ENCODE measurements around the gene ZSCAN22.
"Not testable (repeated sequence)": the region's sequence is repeated elsewhere in the genome, so short reads cannot be mapped to it uniquely, and the experiment has no call there.

GRCh38 chr19:58310685-58311084 lies 16.1 kb upstream of the ZSCAN22 start:
- not testable (repeated sequence) for TF ChIP-seq EZH2 (IDR thresholded peaks at IDR 0.05; ENCODE audit: low read depth, unreplicated experiment); ZNF114 (CRISPR knock-in tag; IDR thresholded peaks at IDR 0.05); REST (IDR thresholded peaks at IDR 0.05; ENCODE audit: unreplicated experiment)
- TF ChIP-seq CTCF (conservative IDR thresholded peaks at IDR 0.05; ENCODE audit: low read depth in 2 of 2) (peak; percentile 59 to 65), CREB1 (CRISPR knock-in tag; IDR thresholded peaks at IDR 0.05; ENCODE audit: low read depth) (peak; percentile 77)

All from GM23338 (cell line).